ENCODE data around the gene MCTP1. TPM values are rescaled to one million over a fixed set of nuclear protein-coding genes. Genes with fewer than 3 reads are reported as not detected.

The MCTP1 gene
- total RNA-seq, 3 donors from 2014 or later = 22.8 to 57.8 (median 24.3) TPM

DNA sequence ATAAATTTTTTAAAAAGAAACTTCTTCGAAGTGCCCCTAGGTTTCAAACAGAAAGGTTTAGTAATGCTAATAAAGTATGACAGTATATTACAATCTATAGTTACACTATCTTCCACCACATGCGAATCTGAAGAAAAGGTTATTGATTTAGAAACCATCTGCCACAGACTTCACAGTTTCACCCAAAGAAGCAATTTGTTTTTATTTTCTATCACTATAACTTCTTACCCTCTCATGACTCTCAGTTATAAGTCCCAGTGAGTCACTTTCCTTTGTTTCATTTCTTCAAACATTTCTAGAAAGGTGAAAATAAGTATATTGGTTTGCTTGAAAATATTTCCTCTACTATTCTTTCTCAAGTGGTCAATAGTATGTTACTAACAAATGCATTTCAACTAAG, 93.6 kb downstream of the MCTP1 start:
- H3K27me3 ChIP-seq = no peaks in the 10 kb centered on the region
- no peaks in the 10 kb centered on the region for H3K4me1 ChIP-seq
- H3K27ac ChIP-seq = no peak overlapping the region
- no peaks in the 10 kb centered on the region for H3K9me3 ChIP-seq
- intact Hi-C loops (cut with DNase I; ENCODE audit: low total_unique reads) = no loop called here
- DNase-seq (ENCODE audit: low spot score in 2 of 2) = no peak
- no peaks in the 10 kb centered on the region for H3K36me3 ChIP-seq
- H3K4me3 ChIP-seq = no peak overlapping the region
- TF ChIP-seq POLR2AphosphoS5 (IDR thresholded peaks at IDR 0.05) (no peak), CTCF (IDR thresholded peaks at IDR 0.05) (no peak), POLR2A (IDR thresholded peaks at IDR 0.05) (no peak)

GRCh38 chr5:95184924-95185323, 100.0 kb downstream of the MCTP1 start:
- H3K4me1 ChIP-seq = no peaks in the 10 kb centered on the region
- no peak for TF ChIP-seq POLR2A (IDR thresholded peaks at IDR 0.05)
- no peak for TF ChIP-seq POLR2AphosphoS5 (IDR thresholded peaks at IDR 0.05)
- no peak for TF ChIP-seq CTCF (IDR thresholded peaks at IDR 0.05)
- DNase-seq (ENCODE audit: low spot score in 2 of 2) = no peak
- H3K27ac ChIP-seq = no peak overlapping the region
- H3K9me3 ChIP-seq = no peaks in the 10 kb centered on the region
- no peaks in the 10 kb centered on the region for H3K27me3 ChIP-seq
- no peaks in the 10 kb centered on the region for H3K36me3 ChIP-seq
- intact Hi-C loops (cut with DNase I; ENCODE audit: low total_unique reads) = no loop called here
- no peak overlapping the region for H3K4me3 ChIP-seq

DNA sequence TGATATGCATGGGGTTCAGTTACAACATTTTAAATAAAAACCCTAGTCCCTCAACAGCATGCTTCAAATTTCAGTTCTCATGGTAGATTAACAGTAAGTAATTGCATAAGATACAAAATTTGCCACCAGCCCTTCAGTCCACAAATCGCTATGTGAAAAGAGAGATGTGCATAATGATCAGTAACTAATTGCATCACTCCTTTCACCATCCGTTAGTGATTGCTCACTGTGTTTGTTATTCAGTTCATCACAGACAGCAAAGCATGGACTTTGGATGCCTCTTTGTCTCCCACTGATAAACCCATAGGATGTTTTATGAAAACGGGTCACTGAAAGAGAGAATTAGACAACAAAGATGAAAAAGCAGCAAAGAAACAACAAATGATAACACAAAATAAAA, 103.2 kb downstream of the MCTP1 start:
- TF ChIP-seq CTCF (IDR thresholded peaks at IDR 0.05) (no peak), POLR2AphosphoS5 (IDR thresholded peaks at IDR 0.05) (no peak), POLR2A (IDR thresholded peaks at IDR 0.05) (no peak)
- no peak for DNase-seq (ENCODE audit: low spot score in 2 of 2)
- Histone ChIP-seq H3K27me3 (no peaks in the 10 kb centered on the region), H3K36me3 (no peaks in the 10 kb centered on the region), H3K4me3 (no peak overlapping the region), H3K9me3 (no peaks in the 10 kb centered on the region), H3K4me1 (no peaks in the 10 kb centered on the region), H3K27ac (no peak overlapping the region)
- intact Hi-C loops (cut with DNase I; ENCODE audit: low total_unique reads) = no loop called here

GRCh38 chr5:95178046-95178651, 106.7 kb downstream of the MCTP1 start:
- H3K4me1 ChIP-seq = no peaks in the 10 kb centered on the region
- TF ChIP-seq CTCF (IDR thresholded peaks at IDR 0.05) (no peak), POLR2A (IDR thresholded peaks at IDR 0.05) (no peak), POLR2AphosphoS5 (IDR thresholded peaks at IDR 0.05) (no peak)
- no peaks in the 10 kb centered on the region for H3K27me3 ChIP-seq
- H3K4me3 ChIP-seq = no peak overlapping the region
- H3K27ac ChIP-seq = no peak overlapping the region
- H3K9me3 ChIP-seq = no peaks in the 10 kb centered on the region
- intact Hi-C loops (cut with DNase I; ENCODE audit: low total_unique reads) = no loop called here
- no peaks in the 10 kb centered on the region for H3K36me3 ChIP-seq
- no peak for DNase-seq (ENCODE audit: low spot score in 2 of 2)

- no peak for DNase-seq (ENCODE audit: low spot score in 2 of 2)
- no peaks in the 10 kb centered on the region for H3K4me1 ChIP-seq
- H3K4me3 ChIP-seq = no peak overlapping the region
- no peaks in the 10 kb centered on the region for H3K9me3 ChIP-seq
- H3K27me3 ChIP-seq = no peaks in the 10 kb centered on the region
- TF ChIP-seq CTCF (IDR thresholded peaks at IDR 0.05) (no peak), POLR2A (IDR thresholded peaks at IDR 0.05) (no peak), POLR2AphosphoS5 (IDR thresholded peaks at IDR 0.05) (no peak)
- H3K36me3 ChIP-seq = no peaks in the 10 kb centered on the region
- intact Hi-C loops (cut with DNase I; ENCODE audit: low total_unique reads) = no loop called here
- no peak overlapping the region for H3K27ac ChIP-seq
Observed at GRCh38 chr5:95177456-95177855, 107.4 kb downstream of the MCTP1 start.

All from breast epithelium (tissue), 4 donors.